ENCODE data around the gene APOBR. TPM values are rescaled to one million over a fixed set of nuclear protein-coding genes. Genes with fewer than 3 reads are reported as not detected.

APOBR gene
- total and polyA plus RNA-seq, 2 of the 13 experiments (the other 11 are each of a cell fraction or from before 2014, with no cell fraction given), result 0.03 TPM; not detected in 1

- no peak for TF ChIP-seq BCLAF1 (IDR thresholded peaks at IDR 0.05)
- no peak; the same call in 1 of the 2 replicates for TF ChIP-seq KLF13 (CRISPR knock-in tag; IDR thresholded peaks at IDR 0.05)
- no peak for TF ChIP-seq ZNF569 (CRISPR knock-in tag; IDR thresholded peaks at IDR 0.05; ENCODE audit: borderline replicate concordance)
- TF ChIP-seq ZNF207 (IDR thresholded peaks at IDR 0.05; ENCODE audit: borderline replicate concordance), result 0 out of 2 replicates have a peak, but pooled peaks have one; percentile 45
- TF ChIP-seq ZNF747 (CRISPR knock-in tag; IDR thresholded peaks at IDR 0.05; ENCODE audit: borderline replicate concordance), result 0 out of 2 replicates have a peak, but pooled peaks have one; percentile 19
- TF ChIP-seq ZFP36L2 (CRISPR knock-in tag; IDR thresholded peaks at IDR 0.05), result no peak
- no peak for TF ChIP-seq ZNF234 (CRISPR knock-in tag; conservative IDR thresholded peaks at IDR 0.05)
- TF ChIP-seq ZNF770 (CRISPR knock-in tag; IDR thresholded peaks at IDR 0.05), result peak; percentile 46; the same call in 1 of the 2 replicates
- peak; percentile 24 for TF ChIP-seq SKI (IDR thresholded peaks at IDR 0.05; ENCODE audit: partially characterized antibody)
- TF ChIP-seq SP1 (IDR thresholded peaks at IDR 0.05), result no peak
- TF ChIP-seq SP1 (CRISPR knock-in tag; IDR thresholded peaks at IDR 0.05), result no peak
- TF ChIP-seq GZF1 (CRISPR knock-in tag; IDR thresholded peaks at IDR 0.05), result peak; percentile 54; the same call in 1 of the 2 replicates
- no peak for TF ChIP-seq PRPF4 (IDR thresholded peaks at IDR 0.05; ENCODE audit: low read depth, low read length, poor library complexity, severe bottlenecking)
- no peak for TF ChIP-seq HMGA1 (CRISPR knock-in tag; conservative IDR thresholded peaks at IDR 0.05)
- TF ChIP-seq ZNF446 (CRISPR knock-in tag; IDR thresholded peaks at IDR 0.05), result no peak; the same call in 1 of the 2 replicates
- no peak for TF ChIP-seq SSRP1 (CRISPR knock-in tag; IDR thresholded peaks at IDR 0.05)
- peak; percentile 17; the same call in 1 of the 2 replicates for TF ChIP-seq ZNF343 (CRISPR knock-in tag; IDR thresholded peaks at IDR 0.05)
- TF ChIP-seq NFE2L2 (IDR thresholded peaks at IDR 0.05; ENCODE audit: low read length), result no peak
- TF ChIP-seq MXI1 (IDR thresholded peaks at IDR 0.05; ENCODE audit: borderline replicate concordance, low read depth, low read length), result peak; percentile 89; the same call in 2 of the 3 replicates
- TF ChIP-seq ZNF7 (CRISPR knock-in tag; IDR thresholded peaks at IDR 0.05), result no peak
- no peak for TF ChIP-seq GPN1 (CRISPR knock-in tag; IDR thresholded peaks at IDR 0.05; ENCODE audit: borderline replicate concordance)
- TF ChIP-seq ZMYM3 (CRISPR knock-in tag; IDR thresholded peaks at IDR 0.05), result no peak
Observed at GRCh38 chr16:28491970-28492474, 2.4 kb upstream of the APOBR start, which contains the start of gene CLN3 (continued).

All from HepG2 (cell line).